Mesodermal cell (in vitro differentiated cells): Measurements from ENCODE around the gene ASPSCR1.

Experiments
- H3K27ac ChIP-seq: 2 replicates; pipeline ENCODE4 v1.7.0; 2013; ENCODE audit warnings: mild to moderate bottlenecking, low read depth, low read length, moderate library complexity; ENCODE audit not compliant: severe bottlenecking
- H3K36me3 ChIP-seq: 2 replicates; pipeline ENCODE4 v1.7.1; 2013; ENCODE audit warnings: mild to moderate bottlenecking, low read length, moderate library complexity; ENCODE audit not compliant: control insufficient read depth, insufficient read depth
- H3K4me1 ChIP-seq: one replicate; pipeline ENCODE4 v1.7.1; 2013; ENCODE audit warnings: mild to moderate bottlenecking, low read length; ENCODE audit not compliant: insufficient read depth, control insufficient read depth, poor library complexity, severe bottlenecking
- H3K4me3 ChIP-seq: 2 replicates; pipeline ENCODE4 v1.7.0; 2013; ENCODE audit warnings: low read length, control low read depth, mild to moderate bottlenecking; ENCODE audit not compliant: insufficient read depth, poor library complexity, severe bottlenecking; ENCODE audit errors: extremely low read depth
- H3K9me3 ChIP-seq: 2 replicates; pipeline ENCODE4 v1.7.1; 2013; ENCODE audit warnings: mild to moderate bottlenecking, low read length, moderate library complexity; ENCODE audit not compliant: control insufficient read depth
- WGBS, 2 experiments: methylation state at CpG; one replicate each; pipeline ENCODE4 v1.1.5; 2013; ENCODE audit warnings: missing lambda C conversion rate in 2 of 2; ENCODE audit not compliant: insufficient coverage in 2 of 2; 5-methylcytosine and 5-hydroxymethylcytosine counted together

Gene ASPSCR1

GRCh38 chr17:81956607-81957589 lies 20.5 kb upstream of the ASPSCR1 start:
- WGBS, 2 experiments: 91 to 93% methylated on average over 44 to 45 of the region's 45 CpGs
- H3K4me3 ChIP-seq: no peak overlapping the region
- no peak overlapping the region for H3K27ac ChIP-seq
- H3K36me3 ChIP-seq: peaks cover 3% of the 10 kb centered on the region
- no peaks in the 10 kb centered on the region for H3K9me3 ChIP-seq
- H3K4me1 ChIP-seq: peaks cover under 1% of the 10 kb centered on the region

DNA sequence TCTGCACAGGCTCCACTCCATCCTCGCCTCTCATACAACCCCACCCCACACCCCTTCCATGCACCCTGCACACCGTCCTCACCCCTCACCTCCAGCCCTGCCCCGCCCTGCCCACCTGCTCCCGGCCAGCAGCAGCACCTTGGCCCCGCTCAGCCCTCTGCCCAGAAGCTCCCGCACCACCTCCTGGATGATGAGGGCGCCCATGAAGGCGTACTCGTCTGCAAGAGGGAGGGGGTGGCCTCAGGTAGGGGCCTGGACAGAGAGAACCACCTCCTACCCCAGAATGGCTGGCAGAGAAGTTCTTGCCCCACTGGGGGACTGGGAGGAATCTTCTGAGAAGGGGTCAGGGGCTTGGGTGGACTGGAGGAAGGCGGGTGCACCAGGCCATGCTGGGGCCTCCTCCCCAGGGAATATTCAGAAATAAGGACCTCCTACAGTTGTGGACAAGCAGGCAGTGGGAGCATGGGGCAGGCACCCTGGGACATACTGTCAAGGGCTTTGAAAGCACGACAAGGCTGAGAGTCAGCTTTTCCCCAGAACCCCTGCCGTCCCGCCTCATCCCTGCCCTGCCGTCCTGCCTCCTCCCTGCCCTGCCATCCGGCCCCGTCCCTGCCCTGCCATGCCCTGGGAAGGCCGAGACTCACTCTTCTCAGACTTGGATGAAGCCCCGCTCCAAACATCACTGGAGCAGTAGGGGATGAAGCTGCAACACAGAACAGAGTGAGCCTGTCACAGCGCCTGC lies 19.6 kb upstream of the ASPSCR1 start:
- whole genome bisulfite sequencing, 2 experiments: 90 to 92% methylated on average over 8 to 10 of the region's 19 CpGs
- Histone ChIP-seq H3K27ac (no peak overlapping the region), H3K4me1 (peaks cover 9% of the 10 kb centered on the region), H3K9me3 (no peaks in the 10 kb centered on the region), H3K4me3 (no peak overlapping the region), H3K36me3 (peaks cover 3% of the 10 kb centered on the region)

GRCh38 chr17:81958633-81959342 lies 18.6 kb upstream of the ASPSCR1 start:
- peaks cover 9% of the 10 kb centered on the region for H3K4me1 ChIP-seq
- 73 to 86% methylated on average over 12 to 14 of the region's 15 CpGs for WGBS, 2 experiments
- no peaks in the 10 kb centered on the region for H3K9me3 ChIP-seq
- H3K4me3 ChIP-seq: no peak overlapping the region
- H3K27ac ChIP-seq: no peak overlapping the region
- peaks cover 3% of the 10 kb centered on the region for H3K36me3 ChIP-seq

GRCh38 chr17:81959362-81960129 lies 17.9 kb upstream of the ASPSCR1 start:
- H3K4me1 ChIP-seq: peaks cover 9% of the 10 kb centered on the region
- peak overlapping the region; percentile 51 for H3K4me3 ChIP-seq
- H3K36me3 ChIP-seq: no peaks in the 10 kb centered on the region
- 4 to 5% methylated on average over 100 to 109 of the region's 112 CpGs for WGBS, 2 experiments
- H3K27ac ChIP-seq: no peak overlapping the region
- H3K9me3 ChIP-seq: no peaks in the 10 kb centered on the region

DNA sequence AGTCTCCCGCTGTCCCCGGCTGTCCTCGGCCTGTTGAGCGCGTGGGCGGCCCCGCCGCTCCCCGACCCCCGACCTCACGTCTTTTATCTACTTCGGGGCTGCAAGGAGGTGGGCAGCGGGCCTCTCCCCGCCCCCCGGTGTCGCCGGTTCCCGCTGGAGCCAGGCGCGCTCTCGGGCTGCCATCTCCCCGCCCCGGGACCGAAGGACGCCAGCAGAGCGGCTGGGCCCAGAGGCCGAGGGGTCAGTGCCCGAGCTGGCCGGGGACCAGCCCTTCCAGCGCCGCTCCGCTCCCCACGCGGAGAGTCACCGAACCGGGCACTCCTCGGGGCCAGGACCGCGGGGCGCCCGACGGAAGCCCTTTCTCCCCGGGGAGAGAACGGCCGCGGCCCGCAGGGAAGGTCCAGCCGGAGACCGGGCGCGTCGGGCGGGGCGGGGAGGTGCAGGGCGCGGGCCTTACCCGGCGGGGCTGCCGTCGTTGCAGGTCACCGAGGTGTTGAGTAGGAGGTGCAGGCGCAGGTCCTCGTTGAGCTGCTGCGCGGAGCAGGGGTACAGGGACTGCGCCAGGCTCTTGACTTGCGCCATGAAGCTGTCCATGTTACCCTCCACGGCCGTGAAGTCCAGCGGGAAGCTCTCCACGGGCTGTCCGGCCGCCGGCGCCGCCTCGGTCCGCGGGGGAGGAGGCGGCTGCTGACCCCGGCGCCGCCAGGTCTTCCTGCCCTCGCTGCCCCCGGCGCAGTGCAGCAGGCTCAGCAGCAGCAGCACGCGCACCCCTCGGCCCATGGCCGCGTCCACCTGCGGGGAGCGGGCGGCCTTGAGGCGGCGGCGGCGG lies 17.1 kb upstream of the ASPSCR1 start:
- H3K4me3 ChIP-seq: peak overlapping the region; percentile 51

GRCh38 chr17:81961087-81961511 lies 16.3 kb upstream of the ASPSCR1 start, which contains the start of gene NOTUM:
TSS of gene NOTUM (minus strand) at chr17:81961187. CDS start at chr17:81960909, 278 bp downstream.
- Histone ChIP-seq H3K36me3 (no peaks in the 10 kb centered on the region), H3K4me1 (peaks cover 9% of the 10 kb centered on the region), H3K4me3 (peak within 1 kb of the TSS; percentile 51), H3K27ac (no peak within 1 kb of the TSS), H3K9me3 (no peaks in the 10 kb centered on the region)
- WGBS, 2 experiments: 0 to 1% methylated on average over 41 to 50 of the region's 65 CpGs

More for the DNA sequence above, 17.1 kb upstream of the ASPSCR1 start:
- no peaks in the 10 kb centered on the region for H3K9me3 ChIP-seq
- no peak overlapping the region for H3K27ac ChIP-seq
- 3% methylated on average over 81 to 84 of the region's 98 CpGs for WGBS, 2 experiments
- no peaks in the 10 kb centered on the region for H3K36me3 ChIP-seq
- H3K4me1 ChIP-seq: peaks cover 9% of the 10 kb centered on the region

GRCh38 chr17:81961521-81962498 lies 15.6 kb upstream of the ASPSCR1 start:
- 23 to 24% methylated on average over 57 to 60 of the region's 82 CpGs for WGBS, 2 experiments
- Histone ChIP-seq H3K27ac (no peak overlapping the region), H3K36me3 (no peaks in the 10 kb centered on the region), H3K4me1 (peaks cover 11% of the 10 kb centered on the region), H3K9me3 (no peaks in the 10 kb centered on the region), H3K4me3 (peak overlapping the region; percentile 14)

DNA sequence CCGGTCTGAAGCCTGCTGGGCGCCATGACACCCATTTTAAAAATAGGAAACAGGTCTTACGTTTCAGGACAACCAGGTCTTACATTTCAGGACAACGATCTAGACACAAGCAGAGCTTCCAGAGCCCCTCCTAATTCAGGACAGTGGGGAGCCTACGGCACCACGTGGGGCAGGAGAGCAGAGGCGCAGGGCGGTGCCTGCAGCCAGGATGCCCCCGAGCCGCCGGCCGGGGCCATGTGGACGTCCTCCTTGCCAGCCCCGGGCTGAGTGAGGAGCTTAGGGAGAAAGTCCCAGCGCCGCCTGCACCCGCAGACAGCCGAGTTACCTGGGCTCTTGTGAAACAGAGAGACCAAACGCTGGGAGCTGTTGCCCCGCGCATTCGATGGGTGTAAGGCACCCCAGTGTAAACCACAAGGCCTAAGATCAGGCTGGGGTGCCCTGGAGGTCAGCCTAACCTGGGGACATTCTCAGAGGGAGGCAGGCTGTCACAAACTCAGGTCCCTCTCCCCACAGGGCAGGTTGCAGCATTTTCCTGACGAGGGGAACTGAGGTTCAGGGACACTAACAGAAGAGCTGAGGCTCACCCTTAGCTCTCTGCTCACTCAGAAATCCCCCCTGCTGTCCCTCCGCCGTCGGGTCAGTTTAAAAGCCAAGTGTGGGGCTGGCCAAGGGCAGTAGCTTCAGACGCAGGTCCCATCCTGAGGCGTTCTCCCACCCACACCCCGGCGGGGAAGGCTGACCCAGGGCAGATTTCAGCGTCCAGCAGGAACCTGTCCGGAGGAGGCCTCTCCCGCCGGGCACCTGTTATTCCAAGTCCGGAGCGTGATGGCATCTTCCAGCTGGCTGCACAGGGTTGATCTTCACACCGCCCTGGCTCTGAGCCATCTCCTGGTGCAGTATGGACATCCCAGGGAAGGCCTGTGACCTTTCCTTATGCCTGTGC lies 14.7 kb upstream of the ASPSCR1 start:
- Histone ChIP-seq H3K27ac (no peak overlapping the region), H3K4me3 (no peak overlapping the region), H3K4me1 (peaks cover 20% of the 10 kb centered on the region), H3K36me3 (no peaks in the 10 kb centered on the region), H3K9me3 (no peaks in the 10 kb centered on the region)
- 71 to 75% methylated on average over 33 of the region's 37 CpGs for WGBS, 2 experiments
